Smooth muscle cell (in vitro differentiated cells): ENCODE measurements around the gene ZNF768. TPM values are rescaled to one million over a fixed set of nuclear protein-coding genes. Genes with fewer than 3 reads are reported as not detected.
A peak's percentile ranks its signal among the peaks of the same experiment; 100 is the strongest.

ENCODE experiments used
- DNase-seq: peaks from one replicate; lab custom pipeline; 2025; ENCODE audit not compliant: unreplicated experiment; lab: John Stamatoyannopoulos, UW
- H2AFZ ChIP-seq: fragments of 200-600 bp; sonication (generic); 2 replicates; pipeline ENCODE4 v1.6.0; 2016; ENCODE audit warnings: antibody characterized with exemption, low read depth, mild to moderate bottlenecking
- H3F3A ChIP-seq: fragments of 200-600 bp; sonication (generic); 2 replicates; pipeline ENCODE4 v1.6.0; 2017; ENCODE audit warnings: antibody characterized with exemption, low read depth
- H3K27ac ChIP-seq: fragments of 200-600 bp; sonication (generic); 2 replicates; pipeline ENCODE4 v1.5.1; 2016; ENCODE audit warnings: low read depth, mild to moderate bottlenecking
- H3K27me3 ChIP-seq: fragments of 200-600 bp; sonication (generic); 2 replicates; pipeline ENCODE4 v1.6.1; 2016; ENCODE audit warnings: low read depth, mild to moderate bottlenecking
- H3K36me3 ChIP-seq: fragments of 200-600 bp; sonication (generic); 2 replicates; pipeline ENCODE4 v1.5.1; 2016; ENCODE audit warnings: low read depth
- H3K4me1 ChIP-seq: fragments of 200-600 bp; sonication (generic); 2 replicates; pipeline ENCODE4 v1.5.1; 2016; ENCODE audit warnings: low read depth
- H3K4me2 ChIP-seq: fragments of 200-600 bp; sonication (generic); 2 replicates; pipeline ENCODE4 v1.6.0; 2016; ENCODE audit warnings: mild to moderate bottlenecking
- H3K4me3 ChIP-seq: fragments of 200-600 bp; sonication (generic); 2 replicates; pipeline ENCODE4 v1.5.1; 2016; ENCODE audit warnings: mild to moderate bottlenecking
- H3K79me2 ChIP-seq: fragments of 200-600 bp; sonication (generic); 2 replicates; pipeline ENCODE4 v1.6.0; 2016; ENCODE audit warnings: low read depth, mild to moderate bottlenecking
- H3K9ac ChIP-seq: fragments of 200-600 bp; sonication (generic); 2 replicates; pipeline ENCODE4 v1.6.0; 2016; ENCODE audit warnings: low read depth
- H3K9me3 ChIP-seq: fragments of 200-600 bp; sonication (generic); replicated peaks from 2 replicates; pipeline ENCODE4 v1.5.1; 2016; ENCODE audit warnings: low read depth
- H4K20me1 ChIP-seq: fragments of 200-600 bp; sonication (generic); 2 replicates; pipeline ENCODE4 v1.6.0; 2016; ENCODE audit warnings: low read depth
- WGBS: methylation state at CpG from one replicate; pipeline ENCODE4 v1.1.7; 2016; ENCODE audit warnings: low lambda C conversion rate; 5-methylcytosine and 5-hydroxymethylcytosine counted together
- polyA plus RNA-seq: library from polyadenylated mRNA; unstranded; fragments of >200 nt; fragmentation: Nextera tagmentation; extraction: Ambion mirVana; gene quantifications from 2 replicates; pipeline ENCODE4 v1.2.1, GENCODE V29; 2016
- total RNA-seq: library from RNA; depleted of rRNA; stranded (reverse); fragments of >200 nt; gene quantifications from 2 replicates; pipeline ENCODE4 v1.2.3, GENCODE V29; 2014
- TF ChIP-seq, protein P1 (sequence below): fragments of 200-600 bp; sonication (generic); IDR thresholded peaks from 2 replicates; pipeline ENCODE4 v1.5.1; 2017; ENCODE audit warnings: borderline replicate concordance, mild to moderate bottlenecking, antibody characterized with exemption; ENCODE audit not compliant: insufficient read depth, poor library complexity, severe bottlenecking

ZNF768 gene
- total and polyA plus RNA-seq, 2 experiments from 2014 or later = 15.4 to 18.6 TPM

DNA sequence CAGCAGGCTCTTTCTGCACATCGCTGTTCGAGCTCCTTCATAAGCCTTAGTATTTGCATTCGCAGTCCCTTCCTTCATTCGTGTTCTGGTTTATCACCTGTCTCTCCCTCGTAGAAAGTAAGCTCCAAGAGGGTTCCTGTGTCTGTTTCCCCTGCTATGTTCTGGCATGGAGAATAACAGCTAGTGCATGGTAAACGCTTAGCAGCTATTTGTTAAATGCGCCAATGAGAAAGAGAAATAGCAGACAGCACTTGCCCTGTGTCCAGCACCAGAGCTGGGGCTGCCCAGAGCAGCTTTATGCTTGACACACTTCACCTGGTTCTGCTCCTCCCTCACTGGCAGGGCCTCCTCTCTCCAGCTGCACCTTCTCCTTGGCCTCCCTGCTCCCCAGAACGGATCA lies 39.6 kb upstream of the ZNF768 start:
- H3K4me3 ChIP-seq = no peak overlapping the region
- H3K27me3 ChIP-seq = no peaks in the 10 kb centered on the region
- TF ChIP-seq, protein P1, sequence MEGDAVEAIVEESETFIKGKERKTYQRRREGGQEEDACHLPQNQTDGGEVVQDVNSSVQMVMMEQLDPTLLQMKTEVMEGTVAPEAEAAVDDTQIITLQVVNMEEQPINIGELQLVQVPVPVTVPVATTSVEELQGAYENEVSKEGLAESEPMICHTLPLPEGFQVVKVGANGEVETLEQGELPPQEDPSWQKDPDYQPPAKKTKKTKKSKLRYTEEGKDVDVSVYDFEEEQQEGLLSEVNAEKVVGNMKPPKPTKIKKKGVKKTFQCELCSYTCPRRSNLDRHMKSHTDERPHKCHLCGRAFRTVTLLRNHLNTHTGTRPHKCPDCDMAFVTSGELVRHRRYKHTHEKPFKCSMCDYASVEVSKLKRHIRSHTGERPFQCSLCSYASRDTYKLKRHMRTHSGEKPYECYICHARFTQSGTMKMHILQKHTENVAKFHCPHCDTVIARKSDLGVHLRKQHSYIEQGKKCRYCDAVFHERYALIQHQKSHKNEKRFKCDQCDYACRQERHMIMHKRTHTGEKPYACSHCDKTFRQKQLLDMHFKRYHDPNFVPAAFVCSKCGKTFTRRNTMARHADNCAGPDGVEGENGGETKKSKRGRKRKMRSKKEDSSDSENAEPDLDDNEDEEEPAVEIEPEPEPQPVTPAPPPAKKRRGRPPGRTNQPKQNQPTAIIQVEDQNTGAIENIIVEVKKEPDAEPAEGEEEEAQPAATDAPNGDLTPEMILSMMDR = no peak
- no peak overlapping the region for H2AFZ ChIP-seq
- H3K9me3 ChIP-seq = no peaks in the 10 kb centered on the region
- DNase-seq = no peak
- no peak overlapping the region for H3K4me2 ChIP-seq
- WGBS = 89% methylated on average over 8 of the region's 8 CpGs
- no peaks in the 10 kb centered on the region for H4K20me1 ChIP-seq
- no peaks in the 10 kb centered on the region for H3K36me3 ChIP-seq
- peaks cover 7% of the 10 kb centered on the region for H3K4me1 ChIP-seq
- H3F3A ChIP-seq = peaks cover 3% of the 10 kb centered on the region
- H3K79me2 ChIP-seq = no peaks in the 10 kb centered on the region
- H3K9ac ChIP-seq = no peak overlapping the region
- H3K27ac ChIP-seq = no peak overlapping the region

DNA sequence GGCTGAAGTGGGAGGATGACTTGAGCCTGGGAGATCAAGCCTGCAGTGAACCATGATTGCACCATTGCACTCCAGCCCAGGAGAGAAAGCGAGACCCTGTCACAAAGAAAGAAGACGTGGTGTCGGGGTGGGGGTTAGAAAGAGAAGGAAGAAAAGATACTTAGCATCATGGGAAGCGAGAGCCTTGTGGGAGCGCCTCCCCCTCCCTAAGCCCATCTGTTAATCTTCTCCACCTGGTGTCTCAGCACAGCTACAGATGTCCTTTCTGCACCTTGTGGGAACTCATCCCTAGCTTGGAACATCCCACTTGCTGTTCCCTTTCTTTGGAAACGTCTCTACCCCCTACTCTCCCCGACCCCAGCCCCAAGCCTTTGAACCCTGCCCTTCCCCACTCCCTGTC lies 39.2 kb upstream of the ZNF768 start:
- Histone ChIP-seq H3K4me3 (no peak overlapping the region), H3F3A (no peaks in the 10 kb centered on the region), H3K4me2 (no peak overlapping the region), H3K27ac (no peak overlapping the region), H3K79me2 (no peaks in the 10 kb centered on the region), H3K9me3 (no peaks in the 10 kb centered on the region), H3K4me1 (peaks cover 3% of the 10 kb centered on the region), H2AFZ (no peak overlapping the region), H3K36me3 (no peaks in the 10 kb centered on the region), H3K27me3 (no peaks in the 10 kb centered on the region), H4K20me1 (no peaks in the 10 kb centered on the region), H3K9ac (no peak overlapping the region)
- TF ChIP-seq, protein P1 = no peak
- DNase-seq = no peak
- 74% methylated on average over 6 of the region's 7 CpGs for WGBS

DNA sequence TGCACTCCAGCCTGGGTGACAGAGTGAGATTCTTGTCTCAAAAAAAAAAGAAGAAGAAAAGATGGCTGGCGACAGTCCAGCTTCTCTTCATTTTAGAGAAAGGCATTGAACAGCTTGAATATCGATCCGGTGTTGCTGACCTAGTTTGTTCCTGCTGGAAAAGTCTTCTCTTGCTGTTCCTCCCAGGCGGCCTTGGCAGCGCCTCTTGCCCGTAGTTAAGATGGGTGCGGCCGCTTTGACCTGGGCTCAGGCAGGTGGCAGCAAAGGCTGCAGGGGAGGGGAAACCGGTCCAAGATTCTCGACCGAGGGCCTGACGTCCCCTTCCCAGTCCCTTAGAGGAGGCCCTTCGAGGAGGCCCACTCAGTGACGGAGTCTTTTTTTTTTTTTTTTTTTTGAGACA lies 35.7 kb upstream of the ZNF768 start:
- Histone ChIP-seq H3K79me2 (peaks cover 7% of the 10 kb centered on the region), H4K20me1 (no peaks in the 10 kb centered on the region), H2AFZ (no peak overlapping the region), H3K9me3 (no peaks in the 10 kb centered on the region), H3K9ac (no peak overlapping the region), H3F3A (no peaks in the 10 kb centered on the region), H3K27me3 (no peaks in the 10 kb centered on the region), H3K4me1 (peaks cover 5% of the 10 kb centered on the region), H3K36me3 (no peaks in the 10 kb centered on the region), H3K4me3 (no peak overlapping the region), H3K27ac (no peak overlapping the region), H3K4me2 (no peak overlapping the region)
- 98% methylated on average over 14 of the region's 14 CpGs for WGBS
- DNase-seq = no peak
- TF ChIP-seq, protein P1 = no peak

DNA sequence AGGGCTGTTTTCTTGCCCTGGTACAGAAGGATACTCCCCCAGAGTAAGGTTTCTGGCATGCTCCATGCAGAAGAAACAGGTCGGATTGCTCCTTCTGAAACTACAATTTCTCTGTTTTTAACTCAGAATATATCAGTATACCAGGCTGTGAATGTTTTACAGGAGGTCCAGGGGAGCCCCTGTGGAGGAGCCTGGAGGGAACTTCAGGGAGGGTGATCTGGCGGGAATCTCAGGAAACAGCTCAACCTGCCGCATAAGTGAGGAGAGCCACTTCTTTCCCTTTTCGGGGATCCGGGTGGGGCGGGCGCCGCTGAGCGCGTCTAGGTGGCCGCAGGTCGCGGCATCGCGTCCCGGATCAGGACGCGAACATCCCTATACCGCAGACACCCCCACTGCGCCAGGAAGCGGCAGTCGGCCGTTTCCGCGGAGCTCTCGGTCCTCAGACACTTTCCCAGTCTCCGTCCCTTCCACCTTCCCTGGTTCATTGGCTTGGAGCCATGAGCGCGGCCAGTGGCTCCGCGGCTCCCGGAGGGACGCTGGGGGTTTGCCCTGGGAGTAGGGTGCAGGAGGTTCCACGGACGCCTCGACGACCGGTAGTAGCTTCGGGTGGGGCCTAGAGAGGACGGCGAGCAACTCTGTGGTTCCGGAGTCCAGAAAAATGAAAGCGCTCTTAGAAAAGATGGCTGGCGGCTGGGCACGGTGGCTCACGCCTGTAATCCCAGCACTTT lies 34.9 kb upstream of the ZNF768 start:
- H3K4me3 ChIP-seq = peak overlapping the region; percentile 30
- H4K20me1 ChIP-seq = no peaks in the 10 kb centered on the region
- peak overlapping the region; percentile 73 for H3K4me2 ChIP-seq
- no peaks in the 10 kb centered on the region for H3K9me3 ChIP-seq
- no peak for DNase-seq
- TF ChIP-seq, protein P1 = no peak
- H3K27ac ChIP-seq = no peak overlapping the region
- no peak overlapping the region for H3K9ac ChIP-seq
- no peaks in the 10 kb centered on the region for H3K36me3 ChIP-seq
- peaks cover 5% of the 10 kb centered on the region for H3K4me1 ChIP-seq
- no peaks in the 10 kb centered on the region for H3F3A ChIP-seq
- peaks cover 15% of the 10 kb centered on the region for H3K79me2 ChIP-seq
- WGBS = 38% methylated on average over 39 of the region's 46 CpGs
- H3K27me3 ChIP-seq = no peaks in the 10 kb centered on the region
- no peak overlapping the region for H2AFZ ChIP-seq
